Esophagus muscularis mucosa (tissue), 4 donors: ENCODE measurements around the gene PRPF18.

Experiments
- EP300 ChIP-seq: sonication (generic); formaldehyde crosslinking; IDR thresholded peaks from one replicate; pipeline ENCODE4 v1.6.1; 2017; ENCODE audit warnings: antibody characterized with exemption
- POLR2AphosphoS5 ChIP-seq, 2 donors: sonication (generic); formaldehyde crosslinking; IDR thresholded peaks; one replicate each; pipeline ENCODE4 v1.6.1; 2017; ENCODE audit warnings: antibody characterized with exemption in 2 of 2
- TF ChIP-seq, protein P1 (sequence below), 3 experiments: fragments of 200-600 bp in 2 of 3; fragments of 450-650 bp in 1 of 3; sonication (generic) in 2 of 3; IDR thresholded peaks; one replicate each; pipeline ENCODE4 v1.5.1; 2017 to 2019; ENCODE audit warnings: antibody characterized with exemption in 3 of 3, mild to moderate bottlenecking in 2 of 3, moderate library complexity in 1 of 3

DNA sequence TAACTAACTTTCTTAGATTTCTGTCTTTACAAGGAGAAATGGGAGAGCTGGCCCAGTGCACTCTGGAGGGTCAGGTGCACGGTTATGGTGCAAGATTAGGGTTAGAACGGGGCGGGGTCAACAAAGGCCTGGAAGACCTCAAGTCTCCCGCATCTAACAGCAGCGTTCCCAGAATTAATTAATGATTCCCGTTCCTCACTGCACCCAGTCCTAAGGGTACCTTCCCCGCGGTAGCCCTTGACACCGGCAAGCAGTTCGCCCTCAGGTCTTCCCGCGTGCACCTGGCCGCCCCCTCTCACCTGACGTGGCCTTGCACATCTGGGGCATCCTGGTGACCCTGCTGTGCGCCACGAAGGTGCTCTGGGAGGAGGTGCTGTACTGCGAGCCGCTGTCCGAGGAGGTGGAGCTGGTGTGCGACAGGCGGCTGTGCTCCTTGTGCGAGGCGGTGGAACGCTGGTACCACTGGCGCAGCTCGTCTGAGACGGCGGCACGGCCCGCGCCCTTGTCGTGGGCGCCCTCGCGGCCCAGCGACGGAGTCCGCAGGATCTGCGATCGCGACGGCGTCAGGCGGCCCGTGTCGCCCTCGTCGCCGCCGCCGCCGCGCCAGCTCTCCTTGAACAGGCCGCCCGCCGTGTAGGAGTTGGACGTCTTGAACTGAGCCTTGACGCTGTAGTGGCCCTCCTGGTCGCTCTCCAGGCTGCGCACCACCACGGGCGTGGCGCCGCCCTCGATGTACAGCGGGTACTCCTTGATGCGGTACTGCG lies 69.8 kb downstream of the PRPF18 start:
- TF ChIP-seq, protein P1, sequence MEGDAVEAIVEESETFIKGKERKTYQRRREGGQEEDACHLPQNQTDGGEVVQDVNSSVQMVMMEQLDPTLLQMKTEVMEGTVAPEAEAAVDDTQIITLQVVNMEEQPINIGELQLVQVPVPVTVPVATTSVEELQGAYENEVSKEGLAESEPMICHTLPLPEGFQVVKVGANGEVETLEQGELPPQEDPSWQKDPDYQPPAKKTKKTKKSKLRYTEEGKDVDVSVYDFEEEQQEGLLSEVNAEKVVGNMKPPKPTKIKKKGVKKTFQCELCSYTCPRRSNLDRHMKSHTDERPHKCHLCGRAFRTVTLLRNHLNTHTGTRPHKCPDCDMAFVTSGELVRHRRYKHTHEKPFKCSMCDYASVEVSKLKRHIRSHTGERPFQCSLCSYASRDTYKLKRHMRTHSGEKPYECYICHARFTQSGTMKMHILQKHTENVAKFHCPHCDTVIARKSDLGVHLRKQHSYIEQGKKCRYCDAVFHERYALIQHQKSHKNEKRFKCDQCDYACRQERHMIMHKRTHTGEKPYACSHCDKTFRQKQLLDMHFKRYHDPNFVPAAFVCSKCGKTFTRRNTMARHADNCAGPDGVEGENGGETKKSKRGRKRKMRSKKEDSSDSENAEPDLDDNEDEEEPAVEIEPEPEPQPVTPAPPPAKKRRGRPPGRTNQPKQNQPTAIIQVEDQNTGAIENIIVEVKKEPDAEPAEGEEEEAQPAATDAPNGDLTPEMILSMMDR (IDR thresholded peaks at IDR 0.05), result no peak
- no peak for TF ChIP-seq EP300
- TF ChIP-seq POLR2AphosphoS5 (IDR thresholded peaks at IDR 0.05), result no peak
